ENCODE data around the gene UMODL1.

UMODL1 gene, protein sequence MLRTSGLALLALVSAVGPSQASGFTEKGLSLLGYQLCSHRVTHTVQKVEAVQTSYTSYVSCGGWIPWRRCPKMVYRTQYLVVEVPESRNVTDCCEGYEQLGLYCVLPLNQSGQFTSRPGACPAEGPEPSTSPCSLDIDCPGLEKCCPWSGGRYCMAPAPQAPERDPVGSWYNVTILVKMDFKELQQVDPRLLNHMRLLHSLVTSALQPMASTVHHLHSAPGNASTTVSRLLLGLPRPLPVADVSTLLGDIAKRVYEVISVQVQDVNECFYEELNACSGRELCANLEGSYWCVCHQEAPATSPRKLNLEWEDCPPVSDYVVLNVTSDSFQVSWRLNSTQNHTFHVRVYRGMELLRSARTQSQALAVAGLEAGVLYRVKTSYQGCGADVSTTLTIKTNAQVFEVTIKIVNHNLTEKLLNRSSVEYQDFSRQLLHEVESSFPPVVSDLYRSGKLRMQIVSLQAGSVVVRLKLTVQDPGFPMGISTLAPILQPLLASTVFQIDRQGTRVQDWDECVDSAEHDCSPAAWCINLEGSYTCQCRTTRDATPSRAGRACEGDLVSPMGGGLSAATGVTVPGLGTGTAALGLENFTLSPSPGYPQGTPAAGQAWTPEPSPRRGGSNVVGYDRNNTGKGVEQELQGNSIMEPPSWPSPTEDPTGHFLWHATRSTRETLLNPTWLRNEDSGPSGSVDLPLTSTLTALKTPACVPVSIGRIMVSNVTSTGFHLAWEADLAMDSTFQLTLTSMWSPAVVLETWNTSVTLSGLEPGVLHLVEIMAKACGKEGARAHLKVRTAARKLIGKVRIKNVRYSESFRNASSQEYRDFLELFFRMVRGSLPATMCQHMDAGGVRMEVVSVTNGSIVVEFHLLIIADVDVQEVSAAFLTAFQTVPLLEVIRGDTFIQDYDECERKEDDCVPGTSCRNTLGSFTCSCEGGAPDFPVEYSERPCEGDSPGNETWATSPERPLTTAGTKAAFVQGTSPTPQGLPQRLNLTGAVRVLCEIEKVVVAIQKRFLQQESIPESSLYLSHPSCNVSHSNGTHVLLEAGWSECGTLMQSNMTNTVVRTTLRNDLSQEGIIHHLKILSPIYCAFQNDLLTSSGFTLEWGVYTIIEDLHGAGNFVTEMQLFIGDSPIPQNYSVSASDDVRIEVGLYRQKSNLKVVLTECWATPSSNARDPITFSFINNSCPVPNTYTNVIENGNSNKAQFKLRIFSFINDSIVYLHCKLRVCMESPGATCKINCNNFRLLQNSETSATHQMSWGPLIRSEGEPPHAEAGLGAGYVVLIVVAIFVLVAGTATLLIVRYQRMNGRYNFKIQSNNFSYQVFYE

DNA sequence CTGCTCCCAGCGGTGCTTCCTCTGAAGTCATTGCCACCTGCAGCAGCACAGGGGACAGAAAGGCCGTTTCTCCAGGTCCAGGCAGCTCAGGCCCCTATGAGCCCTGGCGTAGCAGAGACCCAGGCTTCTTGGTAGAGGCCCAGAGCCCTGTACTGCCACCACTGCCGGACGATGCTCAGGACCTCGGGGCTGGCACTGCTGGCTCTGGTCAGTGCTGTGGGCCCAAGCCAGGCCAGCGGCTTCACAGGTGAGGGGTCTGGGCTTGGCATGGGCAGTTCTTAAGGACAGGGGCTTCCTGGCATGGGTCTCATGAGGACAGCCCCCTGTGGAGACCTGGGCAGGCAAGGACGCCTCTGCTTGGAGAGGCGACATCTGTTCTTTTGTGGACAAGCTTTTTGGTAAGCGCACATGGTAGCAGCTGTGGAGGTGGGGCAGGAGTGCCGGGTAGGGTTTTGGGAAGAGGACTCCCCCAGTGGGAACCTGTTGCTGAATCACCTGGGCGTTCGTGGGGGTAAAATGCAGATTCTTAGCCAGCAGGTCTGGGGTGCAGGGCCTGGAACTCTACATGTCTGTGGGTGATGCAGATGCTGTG lies at the start of gene UMODL1:
UMODL1 (plus strand) TSS at position 172 of the 592 bp plus-strand sequence; CDS start at position 172, 0 bp downstream.
- DNase-seq (ENCODE audit: low read depth) = no peak

DNA sequence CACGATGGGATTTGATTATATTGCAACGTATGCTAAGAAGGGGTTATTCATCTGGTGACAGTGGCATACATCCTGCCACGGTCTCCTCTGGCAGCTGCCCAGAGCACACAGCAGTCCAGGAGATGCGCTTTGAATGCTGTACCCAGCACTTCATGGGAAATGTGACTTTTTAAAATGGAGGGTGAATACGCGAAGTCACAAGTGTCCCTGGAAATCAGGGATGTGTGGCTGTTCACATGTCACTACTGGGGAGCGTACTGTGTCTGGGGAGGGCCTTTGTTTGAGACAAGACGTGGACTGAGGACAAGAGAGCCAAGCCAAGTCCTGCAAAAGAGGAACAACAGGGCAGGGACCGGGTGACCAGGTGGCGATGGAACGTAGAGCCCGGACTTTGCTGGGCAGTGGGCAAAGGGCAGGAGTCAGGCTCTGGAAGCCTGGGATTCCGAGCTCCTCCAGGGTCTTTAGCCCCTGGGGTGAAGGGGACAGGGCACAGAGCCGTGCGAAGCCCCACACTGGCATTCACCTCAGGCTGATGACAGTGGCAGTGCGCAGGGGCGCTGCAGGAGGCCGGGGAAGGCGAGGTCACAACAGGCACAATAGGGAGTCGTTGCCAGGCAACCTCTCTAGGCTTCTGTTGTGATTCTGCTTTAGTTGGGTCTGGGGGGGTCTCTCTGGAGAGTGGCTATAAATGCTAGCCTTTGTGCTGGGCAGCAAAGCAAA lies 49.6 kb upstream of the UMODL1 start:
- no peak for DNase-seq (ENCODE audit: low read depth)

DNA sequence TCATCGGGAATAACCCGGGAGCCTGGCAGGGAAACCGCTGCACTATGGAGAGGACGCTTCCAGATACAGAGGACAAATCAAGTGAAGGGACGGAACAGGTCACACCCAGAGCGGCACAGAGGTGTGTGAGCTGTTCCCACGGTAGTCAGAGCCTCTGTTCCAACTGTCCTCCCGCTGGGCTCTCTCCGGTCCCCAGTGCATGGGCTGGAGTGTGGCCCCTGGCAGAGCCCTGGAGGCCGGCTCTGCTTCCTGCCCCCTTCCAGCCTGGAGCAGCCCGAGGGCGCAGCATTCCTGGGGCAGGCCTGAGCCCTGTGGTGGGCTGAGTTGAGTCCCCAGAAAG lies 49.1 kb upstream of the UMODL1 start:
- DNase-seq (ENCODE audit: low read depth) = no peak

DNA sequence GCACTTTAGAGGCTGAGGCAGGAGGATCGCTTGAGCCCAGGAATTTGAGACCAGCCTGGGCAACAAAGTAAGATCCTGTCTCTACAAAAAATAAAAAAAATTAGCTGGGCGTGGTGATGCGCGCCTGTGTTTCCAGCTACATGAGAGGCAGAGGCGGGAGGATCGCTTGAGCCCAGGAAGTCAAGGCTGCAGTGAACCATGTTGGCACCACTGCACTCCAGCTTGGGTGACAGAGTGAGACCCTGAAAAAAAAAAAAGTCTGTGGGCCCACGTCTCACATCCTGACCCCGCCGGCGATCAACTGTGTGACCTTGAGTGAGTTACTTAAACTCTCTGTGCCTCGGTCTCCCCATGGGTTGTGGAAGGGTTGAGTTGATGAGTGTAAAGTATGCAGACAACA lies 48.2 kb upstream of the UMODL1 start:
- no peak for DNase-seq (ENCODE audit: low read depth)

DNA sequence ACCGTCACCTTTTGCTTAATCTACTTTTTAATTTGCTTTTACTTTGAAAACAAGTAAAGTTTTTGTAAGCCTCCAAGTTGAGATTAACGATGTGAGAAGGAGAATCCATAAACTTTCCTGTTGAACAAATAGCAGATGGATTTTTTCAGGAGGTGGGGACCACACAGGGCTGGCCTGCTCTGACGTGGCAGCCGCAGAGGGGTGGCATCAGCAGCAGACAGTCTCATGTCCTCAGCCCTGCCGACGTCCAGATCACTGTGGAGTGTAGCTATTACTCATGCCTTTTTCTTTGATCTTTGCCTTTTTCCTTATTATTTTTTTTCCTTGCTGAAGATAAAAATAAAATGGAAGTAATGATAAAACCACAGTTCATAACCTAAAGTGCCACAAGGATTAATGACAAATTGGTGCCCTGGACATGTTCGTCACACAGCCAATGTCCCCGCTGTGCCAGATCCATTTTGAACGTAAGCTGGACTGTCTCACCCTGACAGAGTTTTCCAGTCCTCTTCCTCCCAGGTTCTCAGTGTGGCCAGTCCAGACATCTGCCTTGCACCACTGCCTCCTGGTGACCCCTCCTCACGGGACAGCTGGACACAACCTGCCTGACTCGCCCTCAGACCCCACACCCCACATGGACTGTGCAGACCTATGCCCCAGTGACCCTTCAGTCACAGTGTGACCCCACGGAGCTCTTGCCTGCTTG lies 45.6 kb upstream of the UMODL1 start:
- DNase-seq (ENCODE audit: low read depth) = no peak

DNA sequence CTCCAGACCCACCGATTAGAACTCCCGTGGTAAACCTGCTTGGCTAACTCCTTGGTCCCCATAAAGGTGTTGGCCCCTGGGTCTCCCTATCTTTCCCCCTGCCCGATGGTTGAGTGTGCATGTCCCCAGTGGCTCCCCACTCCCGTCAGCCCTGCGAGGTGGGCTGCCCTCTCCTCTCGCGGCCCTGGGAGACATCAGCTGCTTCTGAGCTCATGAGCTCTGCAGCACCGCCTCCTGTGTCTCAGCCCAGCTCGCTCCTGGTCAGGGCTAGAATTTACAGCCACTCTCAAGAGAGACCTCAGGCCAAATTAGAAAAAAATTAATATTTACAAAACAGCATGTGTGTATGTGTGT lies 45.1 kb upstream of the UMODL1 start:
- no peak for DNase-seq (ENCODE audit: low read depth)

DNA sequence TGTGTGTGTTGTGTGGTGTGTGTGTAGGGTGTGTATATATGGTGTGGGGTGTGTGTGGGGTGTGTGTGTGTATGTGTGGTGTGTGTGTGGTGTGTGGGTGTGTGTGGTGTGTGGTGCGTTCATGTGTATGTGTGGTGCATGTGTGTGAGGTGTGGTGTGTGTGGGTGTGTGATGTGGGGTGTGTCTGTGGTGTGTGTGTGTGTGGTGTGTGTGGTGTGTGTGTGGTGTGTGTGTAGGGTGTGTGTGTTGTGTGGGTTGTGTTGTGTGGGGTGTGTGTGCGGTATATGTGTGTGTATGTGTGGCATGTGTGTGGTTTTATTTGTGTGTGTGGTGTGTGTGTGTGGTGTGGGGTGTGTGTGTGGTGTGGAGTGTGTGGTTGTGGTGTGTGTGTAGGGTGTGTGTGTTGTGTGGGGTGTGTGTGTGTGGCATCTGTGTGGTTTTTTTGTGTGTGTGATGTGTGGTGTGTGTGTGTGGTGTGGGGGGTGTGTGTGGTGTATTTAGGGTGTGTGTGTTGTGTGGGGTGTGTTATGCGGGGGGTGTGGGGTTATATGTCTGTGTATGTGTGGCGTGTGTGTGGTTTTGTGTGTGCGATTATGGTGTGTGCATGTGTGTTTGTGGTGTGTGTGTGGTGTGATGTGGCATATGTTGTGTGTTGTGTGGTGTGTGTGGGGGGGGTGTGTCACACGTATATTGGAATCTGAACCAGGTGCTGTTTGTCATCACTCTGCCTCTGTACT lies 43.9 kb upstream of the UMODL1 start:
- no peak for DNase-seq (ENCODE audit: low read depth)

DNA sequence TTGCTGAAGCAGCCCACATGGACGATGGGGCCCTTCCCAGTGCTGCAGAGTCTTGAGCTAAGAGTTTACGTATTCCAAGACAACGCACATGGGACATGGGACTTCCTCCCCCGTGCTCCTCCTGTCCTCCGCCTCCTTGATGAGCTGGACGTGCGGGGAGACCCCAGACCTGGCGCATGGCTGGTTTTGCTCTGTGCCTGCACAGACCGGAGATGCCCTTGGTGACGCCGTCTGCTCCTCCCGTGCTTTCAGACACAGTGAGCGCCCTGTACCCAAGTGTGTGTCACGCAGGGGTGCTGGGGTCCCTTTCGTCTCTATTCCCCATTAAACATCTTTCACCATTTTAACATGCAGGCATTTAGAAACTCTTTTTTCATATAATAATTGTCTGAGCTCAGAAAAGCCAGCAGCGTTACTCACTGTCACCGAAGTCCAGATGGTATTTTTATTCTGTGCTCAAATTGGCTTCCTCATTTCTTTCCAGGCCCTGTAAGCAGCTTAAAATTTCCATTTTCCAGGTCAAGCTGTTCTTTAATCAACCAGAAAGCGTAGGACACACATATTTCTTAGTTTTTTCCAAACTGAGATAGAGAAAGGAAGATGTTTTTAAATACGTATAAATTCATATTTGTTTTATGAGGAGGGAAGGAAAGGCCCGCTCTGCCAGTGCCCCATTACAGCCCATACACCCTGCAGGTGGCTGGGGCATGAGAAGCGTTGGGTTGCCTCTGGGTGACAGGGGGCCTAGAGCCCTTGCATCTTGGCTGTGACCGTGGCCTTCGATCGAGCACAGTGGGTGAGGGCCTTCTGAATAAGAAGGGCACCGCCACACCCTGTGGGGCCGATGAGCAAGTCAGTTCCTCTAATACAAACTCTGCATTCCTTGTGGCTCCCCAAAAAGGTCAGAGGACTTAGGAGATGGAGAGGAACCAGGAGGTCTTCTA lies 43.0 kb upstream of the UMODL1 start:
- no peak for DNase-seq (ENCODE audit: low read depth)

DNA sequence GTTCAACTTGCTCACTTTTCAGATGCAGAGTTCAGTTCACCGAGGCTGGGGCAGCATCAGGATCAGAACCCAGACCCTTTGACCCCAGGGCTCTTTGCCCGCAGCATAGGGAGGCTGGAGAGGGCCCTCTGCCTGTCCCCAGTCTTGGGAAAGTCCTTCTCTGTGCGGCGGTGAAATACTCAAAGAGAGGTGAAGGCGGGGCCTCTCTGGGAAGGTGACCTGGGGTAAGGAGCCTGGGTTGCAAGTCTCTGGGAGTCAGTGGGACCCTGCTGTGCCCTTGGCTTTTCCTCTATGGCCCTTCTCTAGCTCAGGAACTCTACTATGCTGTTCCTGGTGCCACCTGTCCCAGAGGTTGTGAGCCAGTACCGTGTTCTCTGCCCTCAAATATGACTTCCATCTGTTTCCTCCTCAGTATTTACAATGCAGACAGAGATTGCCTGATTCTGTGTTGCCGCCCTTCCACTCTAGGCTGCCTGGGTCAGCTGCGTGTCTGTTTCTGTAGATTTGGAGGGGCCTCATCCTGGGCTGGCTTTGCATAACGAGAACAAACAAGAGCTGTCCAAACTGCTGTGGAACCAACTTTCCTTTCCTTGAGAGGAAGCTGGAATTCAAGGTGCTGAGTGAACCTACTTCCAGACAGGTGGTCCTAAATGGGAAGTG lies 42.2 kb upstream of the UMODL1 start:
- no peak for DNase-seq (ENCODE audit: low read depth)

DNA sequence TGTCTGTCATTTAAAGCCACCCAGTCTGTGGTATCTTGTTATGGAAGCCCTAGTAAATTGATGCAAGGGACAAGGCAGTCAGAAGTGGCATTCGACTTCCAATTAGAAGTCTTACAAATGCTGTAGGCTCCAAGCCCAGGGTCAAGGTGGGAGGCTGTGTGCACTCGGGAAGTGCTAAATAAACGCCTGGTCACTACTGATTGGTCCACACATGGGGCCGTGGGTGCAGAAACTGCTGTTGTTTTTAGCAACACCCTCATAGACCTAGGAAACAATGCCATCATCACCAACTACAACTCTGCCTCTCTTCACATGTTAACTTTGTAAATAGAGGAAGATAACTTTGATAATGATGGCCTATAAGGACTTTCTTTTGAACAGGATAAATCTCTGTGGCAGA lies 40.8 kb upstream of the UMODL1 start:
- DNase-seq (ENCODE audit: low read depth) = no peak

DNA sequence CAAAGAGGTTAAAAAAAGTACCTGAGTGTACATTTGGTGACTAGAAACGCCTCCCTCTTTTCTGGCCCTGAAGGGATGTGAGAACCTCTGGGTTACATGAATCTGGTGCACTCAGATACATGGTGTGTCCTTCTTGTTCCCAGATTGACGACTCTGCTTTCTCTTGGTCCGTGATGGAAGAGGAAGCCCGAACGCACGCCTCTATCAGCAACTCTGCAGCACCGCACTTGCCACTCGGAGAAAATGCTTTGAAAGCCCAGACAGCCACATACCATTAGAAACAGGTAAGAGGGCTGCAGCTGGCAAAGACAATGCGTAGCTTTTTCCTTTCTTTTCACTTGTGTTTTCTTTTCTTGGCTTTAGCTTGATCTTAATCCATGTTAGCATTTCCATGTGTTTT lies 39.9 kb upstream of the UMODL1 start:
- no peak for DNase-seq (ENCODE audit: low read depth)

DNA sequence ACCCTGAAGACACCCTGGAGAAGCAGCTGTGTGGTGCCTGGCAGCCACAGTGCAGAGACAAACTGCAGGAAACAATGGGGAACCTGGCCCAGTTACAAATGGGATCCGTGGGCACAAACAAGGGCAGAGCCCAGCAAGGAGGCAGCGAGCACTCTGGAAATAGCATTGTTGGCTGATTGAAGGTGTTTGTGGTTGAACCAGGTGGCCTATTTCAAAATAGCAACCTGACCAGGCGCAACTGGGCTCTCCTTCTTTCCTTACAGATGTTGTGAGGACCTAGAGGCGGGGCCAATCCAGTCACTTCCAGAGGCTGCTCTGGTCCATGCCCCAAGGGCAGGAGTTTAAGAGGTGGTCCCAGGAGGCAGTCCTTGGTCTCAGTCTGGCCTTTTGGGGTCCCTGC lies 39.3 kb upstream of the UMODL1 start:
- no peak for DNase-seq (ENCODE audit: low read depth)

DNA sequence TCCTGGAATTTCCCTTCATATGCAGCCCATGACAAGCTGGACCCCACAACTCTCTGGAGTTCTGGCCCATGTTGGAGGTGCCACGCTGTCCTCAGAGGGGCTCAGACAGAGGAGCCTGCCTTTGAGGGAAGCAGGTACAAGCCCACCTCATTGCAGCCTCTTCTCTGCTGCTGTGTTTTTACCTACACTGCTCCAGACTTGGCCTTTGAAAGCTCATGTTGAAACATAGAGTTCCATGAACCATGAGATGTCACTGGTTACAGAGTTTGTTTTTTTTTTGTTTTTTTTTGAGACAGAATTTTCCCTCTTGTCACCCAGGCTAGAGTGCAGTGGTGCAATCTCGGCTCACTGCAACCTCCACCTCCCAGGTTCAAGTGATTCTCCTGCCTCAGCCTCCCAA lies 38.9 kb upstream of the UMODL1 start:
- no peak for DNase-seq (ENCODE audit: low read depth)

DNA sequence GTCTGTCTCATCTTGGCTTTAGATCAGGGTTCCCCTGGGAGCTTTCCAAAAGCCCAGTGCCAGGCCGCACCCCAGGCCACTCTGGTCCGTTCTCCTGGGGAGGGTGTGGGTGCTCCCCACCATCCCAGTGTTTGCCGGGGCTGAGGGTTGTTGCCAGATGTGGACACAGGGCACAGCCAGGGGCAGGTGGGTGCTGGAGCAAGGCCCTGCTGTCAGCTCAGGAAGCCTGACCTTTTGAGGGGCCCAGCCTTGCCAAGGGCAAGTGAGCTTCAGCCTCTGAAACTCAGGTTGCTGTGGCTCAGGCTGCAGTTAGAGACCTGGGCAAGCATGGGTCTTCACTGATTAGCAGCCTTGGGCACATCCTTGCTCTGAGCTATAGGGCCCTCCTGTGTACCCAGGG lies 38.1 kb upstream of the UMODL1 start:
- DNase-seq (ENCODE audit: low read depth) = no peak

DNA sequence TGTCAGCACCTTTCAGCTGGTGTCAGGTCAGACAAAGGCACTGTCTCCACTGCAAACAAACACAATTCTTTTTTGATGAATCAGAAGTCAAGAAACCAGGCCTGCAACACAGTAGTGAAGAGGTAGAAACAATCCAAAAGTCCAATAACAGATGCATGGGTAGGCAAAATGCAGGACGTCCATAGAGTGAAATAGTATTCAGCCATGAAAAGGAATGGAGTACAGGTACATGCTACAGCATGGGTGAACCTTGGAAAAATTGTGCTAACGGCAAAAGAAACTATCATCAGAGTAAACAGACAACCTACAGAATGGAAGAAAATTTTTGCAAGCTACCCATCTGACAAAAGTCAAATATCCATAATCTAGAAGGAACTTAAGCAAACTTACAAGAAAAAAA lies 34.8 kb upstream of the UMODL1 start:
- no peak for DNase-seq (ENCODE audit: low read depth)

DNA sequence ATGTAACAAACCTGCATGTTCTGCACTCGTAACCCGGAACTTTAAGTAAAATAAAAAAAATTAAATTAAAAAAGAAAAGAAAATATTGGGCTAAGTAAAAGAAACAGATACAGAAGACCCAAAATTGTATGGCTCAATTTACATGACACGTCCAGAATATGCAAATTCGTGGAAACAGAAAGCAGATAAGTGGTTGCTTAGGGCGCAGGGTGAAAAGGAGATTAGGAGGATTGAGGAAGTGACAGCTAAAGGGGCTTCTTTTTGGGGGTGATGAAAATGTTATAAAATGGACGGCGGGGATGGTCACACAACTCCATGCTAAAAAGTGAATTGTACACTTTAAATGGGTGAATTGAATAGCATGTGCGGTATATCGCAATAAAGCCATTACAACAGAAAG lies 33.6 kb upstream of the UMODL1 start:
- no peak for DNase-seq (ENCODE audit: low read depth)

DNA sequence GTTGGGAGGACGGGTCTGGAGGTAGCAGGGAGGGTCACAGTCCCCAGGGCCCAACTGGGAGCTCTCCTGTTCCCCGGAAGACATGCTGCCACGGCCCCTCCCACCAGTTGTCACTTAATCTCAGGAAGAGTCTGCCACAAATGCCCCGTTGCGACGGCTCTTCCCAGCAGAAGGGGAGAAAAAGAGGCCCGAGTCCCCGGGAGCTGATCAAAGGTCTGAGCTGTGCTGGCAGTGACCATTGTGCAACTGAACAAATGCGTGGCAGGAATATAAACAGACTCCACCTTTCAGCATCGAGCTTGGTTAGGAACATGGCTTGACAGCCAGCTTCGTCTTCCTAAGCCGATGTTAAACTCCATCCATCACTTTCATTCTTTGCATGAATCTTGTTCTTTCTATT lies 33.2 kb upstream of the UMODL1 start:
- no peak for DNase-seq (ENCODE audit: low read depth)

DNA sequence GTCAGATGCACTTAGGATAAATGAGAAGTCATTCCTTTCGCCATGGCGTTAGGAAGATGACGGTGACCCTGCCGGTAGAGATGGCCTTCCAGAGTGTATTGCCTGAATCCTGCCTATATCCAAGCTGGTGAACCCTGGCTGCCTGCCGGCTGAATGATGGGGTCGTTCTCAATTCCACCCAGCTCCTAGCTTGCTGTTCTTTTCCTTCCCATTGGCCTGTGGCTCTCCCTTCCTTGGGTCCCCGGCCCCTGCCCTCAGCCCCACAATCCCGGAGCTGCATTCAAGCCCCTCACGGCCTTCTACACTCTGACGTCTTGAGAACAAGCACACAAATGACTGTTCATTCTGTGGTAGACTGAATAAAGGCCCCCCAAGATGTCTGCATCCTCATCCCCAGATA lies 32.7 kb upstream of the UMODL1 start:
- DNase-seq (ENCODE audit: low read depth) = no peak

All from activated gamma-delta T cell treated with anti-CD3 and anti-CD28 coated beads, Interleukin-2, amount 50 U/mL, for 16 hours (primary cell).